ENCODE measurements around the gene PDE4B. TPM values are rescaled to one million over a fixed set of nuclear protein-coding genes. Genes with fewer than 3 reads are reported as not detected.
"Not testable (repeated sequence)": the region's sequence is repeated elsewhere in the genome, so short reads cannot be mapped to it uniquely, and the experiment has no call there.

Gene PDE4B
- polyA plus RNA-seq, 1 experiment = 20.6 TPM

- H3K4me3 ChIP-seq (ENCODE audit: low read depth, low read length) = no peak overlapping the region
- H3K27me3 ChIP-seq (ENCODE audit: control insufficient read depth, insufficient read depth, low read length) = no peaks in the 10 kb centered on the region
- H3K36me3 ChIP-seq (ENCODE audit: control insufficient read depth, insufficient read depth, low read length) = no peaks in the 10 kb centered on the region
- no peak for TF ChIP-seq CTCF (IDR thresholded peaks at IDR 0.05; ENCODE audit: insufficient read depth, low read depth, low read length)
- no peak for DNase-seq (ENCODE audit: low read depth)
- CTCF ChIA-PET = no interaction called here
- POLR2A ChIA-PET = no interaction called here
These were observed 341.3 kb downstream of the PDE4B start for GRCh38 chr1:66134004-66134403.

- CTCF ChIA-PET = no interaction called here
- TF ChIP-seq CTCF (IDR thresholded peaks at IDR 0.05; ENCODE audit: insufficient read depth, low read depth, low read length) = no peak
- POLR2A ChIA-PET = no interaction called here
- no peaks in the 10 kb centered on the region for H3K36me3 ChIP-seq (ENCODE audit: control insufficient read depth, insufficient read depth, low read length)
- DNase-seq (ENCODE audit: low read depth) = no peak
- H3K27me3 ChIP-seq (ENCODE audit: control insufficient read depth, insufficient read depth, low read length) = no peaks in the 10 kb centered on the region
- no peak overlapping the region for H3K4me3 ChIP-seq (ENCODE audit: low read depth, low read length)
These were observed 342.5 kb downstream of the PDE4B start for GRCh38 chr1:66135161-66135560.

- H3K36me3 ChIP-seq (ENCODE audit: control insufficient read depth, insufficient read depth, low read length); H3K4me3 ChIP-seq (ENCODE audit: low read depth, low read length); DNase-seq (ENCODE audit: low read depth); H3K27me3 ChIP-seq (ENCODE audit: control insufficient read depth, insufficient read depth, low read length); CTCF ChIA-PET; POLR2A ChIA-PET: not testable (repeated sequence)
These were observed 343.7 kb downstream of the PDE4B start for GRCh38 chr1:66136423-66136822.

- no peak overlapping the region for H3K4me3 ChIP-seq (ENCODE audit: low read depth, low read length)
- no peak for DNase-seq (ENCODE audit: low read depth)
- no peaks in the 10 kb centered on the region for H3K27me3 ChIP-seq (ENCODE audit: control insufficient read depth, insufficient read depth, low read length)
- H3K36me3 ChIP-seq (ENCODE audit: control insufficient read depth, insufficient read depth, low read length) = no peaks in the 10 kb centered on the region
- TF ChIP-seq CTCF (IDR thresholded peaks at IDR 0.05; ENCODE audit: insufficient read depth, low read depth, low read length) = no peak
- ChIA-PET POLR2A (no interaction called here), CTCF (no interaction called here)
These were observed 344.5 kb downstream of the PDE4B start for GRCh38 chr1:66137235-66137634.

- ChIA-PET POLR2A (no interaction called here), CTCF (interaction anchor here (0.9 to 1.7 kb wide), 2 partner anchors 10 to 14 kb away, joined by 3 to 4 read pairs; no protein-coding TSS in a partner anchor)
- no peaks in the 10 kb centered on the region for H3K27me3 ChIP-seq (ENCODE audit: control insufficient read depth, insufficient read depth, low read length)
- H3K4me3 ChIP-seq (ENCODE audit: low read depth, low read length) = no peak overlapping the region
- no peak for TF ChIP-seq CTCF (IDR thresholded peaks at IDR 0.05; ENCODE audit: insufficient read depth, low read depth, low read length)
- no peaks in the 10 kb centered on the region for H3K36me3 ChIP-seq (ENCODE audit: control insufficient read depth, insufficient read depth, low read length)
- no peak for DNase-seq (ENCODE audit: low read depth)
These were observed 345.9 kb downstream of the PDE4B start for GRCh38 chr1:66138613-66139012.

- ChIA-PET POLR2A (no interaction called here), CTCF (interaction anchor here (0.8 kb wide), 1 partner anchor 85 kb away, joined by 3 read pairs; no protein-coding TSS in a partner anchor)
- TF ChIP-seq CTCF (IDR thresholded peaks at IDR 0.05; ENCODE audit: insufficient read depth, low read depth, low read length) = no peak
- no peaks in the 10 kb centered on the region for H3K27me3 ChIP-seq (ENCODE audit: control insufficient read depth, insufficient read depth, low read length)
- H3K36me3 ChIP-seq (ENCODE audit: control insufficient read depth, insufficient read depth, low read length) = no peaks in the 10 kb centered on the region
- no peak for DNase-seq (ENCODE audit: low read depth)
- no peak overlapping the region for H3K4me3 ChIP-seq (ENCODE audit: low read depth, low read length)
These were observed 347.4 kb downstream of the PDE4B start for GRCh38 chr1:66140072-66140471.
